HEK293T (cell line): Measurements from ENCODE around the gene GABRA4.

ENCODE experiments used
- CTBP1 ChIP-seq: fragments of 450-650 bp; IDR thresholded peaks from 2 replicates; pipeline ENCODE4 v1.6.1; 2016; ENCODE audit warnings: borderline replicate concordance
- ELF4 ChIP-seq: fragments of 450-650 bp; IDR thresholded peaks from 2 replicates; pipeline ENCODE4 v1.6.1; 2017; ENCODE audit warnings: antibody characterized with exemption
- FOXA1 ChIP-seq: fragments of 450-650 bp; IDR thresholded peaks from 2 replicates; pipeline ENCODE4 v1.6.1; 2016; ENCODE audit warnings: mild to moderate bottlenecking
- SP1 ChIP-seq: fragments of 450-650 bp; IDR thresholded peaks from 2 replicates; pipeline ENCODE4 v1.6.1; 2017
- SUZ12 ChIP-seq: fragments of 450-650 bp; IDR thresholded peaks from 2 replicates; pipeline ENCODE4 v1.6.1; 2016; ENCODE audit warnings: mild to moderate bottlenecking

DNA sequence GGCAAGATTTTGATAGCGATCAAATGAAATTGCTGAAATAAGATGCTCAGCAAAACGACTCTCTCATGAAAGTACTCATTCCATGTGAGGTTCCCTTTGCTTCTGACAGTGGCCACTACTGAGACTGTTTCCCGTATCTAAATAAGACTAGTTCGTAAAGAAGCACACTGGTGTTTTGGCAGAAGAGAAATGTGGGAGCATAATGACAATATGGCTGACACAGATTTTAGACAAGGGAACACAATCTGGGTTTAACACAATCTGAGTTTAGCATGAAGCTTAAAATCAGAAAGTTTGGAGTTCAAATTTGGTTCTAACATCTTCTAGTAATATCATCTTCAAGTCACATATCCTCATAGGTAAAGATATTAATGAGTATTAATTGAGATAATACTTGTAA, 13.7 kb downstream of the GABRA4 start:
- TF ChIP-seq FOXA1 (no peak), SUZ12 (no peak), SP1 (no peak), ELF4 (no peak), CTBP1 (no peak)
